ENCODE data around the gene KCNK15.

KCNK15 gene

GRCh38 chr20:44796311-44796710 is 50.6 kb downstream of the KCNK15 start:
- no peaks in the 10 kb centered on the region for H3K9me3 ChIP-seq (ENCODE audit: insufficient read depth, low read depth, low read length)
- H2AFZ ChIP-seq (ENCODE audit: low read length): no peak overlapping the region
- H3K36me3 ChIP-seq (ENCODE audit: insufficient read depth, low read length): no peaks in the 10 kb centered on the region
- TF ChIP-seq EZH2phosphoT487 (IDR thresholded peaks at IDR 0.05; ENCODE audit: borderline replicate concordance): no peak
- TF ChIP-seq, protein P1, sequence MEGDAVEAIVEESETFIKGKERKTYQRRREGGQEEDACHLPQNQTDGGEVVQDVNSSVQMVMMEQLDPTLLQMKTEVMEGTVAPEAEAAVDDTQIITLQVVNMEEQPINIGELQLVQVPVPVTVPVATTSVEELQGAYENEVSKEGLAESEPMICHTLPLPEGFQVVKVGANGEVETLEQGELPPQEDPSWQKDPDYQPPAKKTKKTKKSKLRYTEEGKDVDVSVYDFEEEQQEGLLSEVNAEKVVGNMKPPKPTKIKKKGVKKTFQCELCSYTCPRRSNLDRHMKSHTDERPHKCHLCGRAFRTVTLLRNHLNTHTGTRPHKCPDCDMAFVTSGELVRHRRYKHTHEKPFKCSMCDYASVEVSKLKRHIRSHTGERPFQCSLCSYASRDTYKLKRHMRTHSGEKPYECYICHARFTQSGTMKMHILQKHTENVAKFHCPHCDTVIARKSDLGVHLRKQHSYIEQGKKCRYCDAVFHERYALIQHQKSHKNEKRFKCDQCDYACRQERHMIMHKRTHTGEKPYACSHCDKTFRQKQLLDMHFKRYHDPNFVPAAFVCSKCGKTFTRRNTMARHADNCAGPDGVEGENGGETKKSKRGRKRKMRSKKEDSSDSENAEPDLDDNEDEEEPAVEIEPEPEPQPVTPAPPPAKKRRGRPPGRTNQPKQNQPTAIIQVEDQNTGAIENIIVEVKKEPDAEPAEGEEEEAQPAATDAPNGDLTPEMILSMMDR (conservative IDR thresholded peaks at IDR 0.05; ENCODE audit: low read length): no peak
- no peak overlapping the region for H3K4me2 ChIP-seq (ENCODE audit: low read depth, low read length, poor library complexity, severe bottlenecking)
- no peaks in the 10 kb centered on the region for H3K79me2 ChIP-seq (ENCODE audit: insufficient read depth, low read length)
- H3K4me3 ChIP-seq (ENCODE audit: low read length, poor library complexity, severe bottlenecking): no peak overlapping the region
- H3K27me3 ChIP-seq (ENCODE audit: insufficient read depth, low read length, poor library complexity, severe bottlenecking): no peaks in the 10 kb centered on the region
- H3K9ac ChIP-seq (ENCODE audit: low read depth, low read length, poor library complexity, severe bottlenecking): no peak overlapping the region
- no peaks in the 10 kb centered on the region for H3K9me2 ChIP-seq (replicated peaks; ENCODE audit: low read depth, low read length)
- H3F3A ChIP-seq (ENCODE audit: low read depth): no peaks in the 10 kb centered on the region
- no peaks in the 10 kb centered on the region for H4K20me1 ChIP-seq (ENCODE audit: insufficient read depth, low read length, poor library complexity, severe bottlenecking)
- no peaks in the 10 kb centered on the region for H3K4me1 ChIP-seq (ENCODE audit: insufficient read depth, low read length, poor library complexity, severe bottlenecking)

GRCh38 chr20:44796758-44797457 is 51.2 kb downstream of the KCNK15 start:
- Histone ChIP-seq H3K9me2 (replicated peaks; ENCODE audit: low read depth, low read length) (no peaks in the 10 kb centered on the region), H3F3A (ENCODE audit: low read depth) (no peaks in the 10 kb centered on the region), H3K79me2 (ENCODE audit: insufficient read depth, low read length) (no peaks in the 10 kb centered on the region), H2AFZ (ENCODE audit: low read length) (no peak overlapping the region), H3K4me2 (ENCODE audit: low read depth, low read length, poor library complexity, severe bottlenecking) (no peak overlapping the region), H3K36me3 (ENCODE audit: insufficient read depth, low read length) (no peaks in the 10 kb centered on the region), H3K9ac (ENCODE audit: low read depth, low read length, poor library complexity, severe bottlenecking) (no peak overlapping the region), H3K4me1 (ENCODE audit: insufficient read depth, low read length, poor library complexity, severe bottlenecking) (no peaks in the 10 kb centered on the region), H4K20me1 (ENCODE audit: insufficient read depth, low read length, poor library complexity, severe bottlenecking) (no peaks in the 10 kb centered on the region), H3K4me3 (ENCODE audit: low read length, poor library complexity, severe bottlenecking) (no peak overlapping the region), H3K27me3 (ENCODE audit: insufficient read depth, low read length, poor library complexity, severe bottlenecking) (no peaks in the 10 kb centered on the region), H3K9me3 (ENCODE audit: insufficient read depth, low read depth, low read length) (no peaks in the 10 kb centered on the region)
- TF ChIP-seq, protein P1 (conservative IDR thresholded peaks at IDR 0.05; ENCODE audit: low read length): no peak
- TF ChIP-seq EZH2phosphoT487 (IDR thresholded peaks at IDR 0.05; ENCODE audit: borderline replicate concordance): no peak

- no peak for TF ChIP-seq EZH2phosphoT487 (IDR thresholded peaks at IDR 0.05; ENCODE audit: borderline replicate concordance)
- TF ChIP-seq, protein P1 (conservative IDR thresholded peaks at IDR 0.05; ENCODE audit: low read length): no peak
- Histone ChIP-seq H3K9me2 (replicated peaks; ENCODE audit: low read depth, low read length) (no peaks in the 10 kb centered on the region), H3K4me1 (ENCODE audit: insufficient read depth, low read length, poor library complexity, severe bottlenecking) (no peaks in the 10 kb centered on the region), H3K9me3 (ENCODE audit: insufficient read depth, low read depth, low read length) (no peaks in the 10 kb centered on the region), H3K27me3 (ENCODE audit: insufficient read depth, low read length, poor library complexity, severe bottlenecking) (no peaks in the 10 kb centered on the region), H3K36me3 (ENCODE audit: insufficient read depth, low read length) (no peaks in the 10 kb centered on the region), H3F3A (ENCODE audit: low read depth) (no peaks in the 10 kb centered on the region), H3K4me2 (ENCODE audit: low read depth, low read length, poor library complexity, severe bottlenecking) (no peak overlapping the region), H3K4me3 (ENCODE audit: low read length, poor library complexity, severe bottlenecking) (no peak overlapping the region), H3K9ac (ENCODE audit: low read depth, low read length, poor library complexity, severe bottlenecking) (no peak overlapping the region), H3K79me2 (ENCODE audit: insufficient read depth, low read length) (no peaks in the 10 kb centered on the region), H2AFZ (ENCODE audit: low read length) (no peak overlapping the region), H4K20me1 (ENCODE audit: insufficient read depth, low read length, poor library complexity, severe bottlenecking) (no peaks in the 10 kb centered on the region)
These were observed 54.0 kb downstream of the KCNK15 start for GRCh38 chr20:44799691-44800090.
